GM18519 (cell line): Measurements from ENCODE around the gene FHIT.

Source experiments
- ATAC-seq: cut with Tn5 transposase; IDR thresholded peaks from one replicate; pipeline ENCODE4 v1.9.1; 2021; ENCODE audit warnings: mild to moderate bottlenecking, moderate library complexity; ENCODE audit not compliant: unreplicated experiment, low FRiP score

FHIT gene

DNA sequence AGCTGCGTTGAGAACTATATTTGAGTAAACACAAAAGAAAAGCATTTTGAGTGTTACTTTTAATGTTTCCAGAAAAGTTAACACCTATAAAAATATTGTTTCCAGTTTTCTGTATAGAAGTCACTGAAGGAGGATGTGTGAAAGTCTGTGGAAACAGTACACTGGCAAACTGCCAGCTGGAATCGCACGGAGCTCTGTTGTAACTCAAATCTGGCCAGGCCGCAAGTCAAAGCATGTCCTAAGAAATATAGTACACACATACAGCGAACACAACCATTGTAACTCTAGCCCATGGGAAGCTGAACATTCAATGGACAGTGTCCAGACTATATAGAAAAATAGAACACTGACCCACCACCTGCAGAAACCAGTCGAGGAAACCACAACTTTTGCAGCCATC is 657.2 kb downstream of the FHIT start:
- no peak for ATAC-seq

DNA sequence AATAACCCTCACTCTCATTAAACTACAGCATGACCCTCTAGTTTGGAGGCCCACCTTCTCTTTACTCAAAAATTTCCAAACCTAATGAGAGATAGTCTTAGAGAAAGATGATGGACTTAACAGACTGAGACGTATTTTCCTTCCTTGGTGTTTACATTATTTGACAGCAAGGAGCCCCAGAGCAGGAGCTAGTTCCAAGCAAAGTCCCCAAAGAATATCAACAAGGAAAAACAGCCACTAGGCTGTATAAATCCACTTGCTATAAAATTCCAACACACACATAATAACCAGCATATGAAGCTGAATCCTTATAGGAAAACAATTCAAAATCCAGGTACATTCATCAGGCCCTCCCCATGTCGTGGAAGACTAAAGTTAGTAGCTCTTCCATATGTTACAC is 660.0 kb downstream of the FHIT start:
- ATAC-seq, result no peak

DNA sequence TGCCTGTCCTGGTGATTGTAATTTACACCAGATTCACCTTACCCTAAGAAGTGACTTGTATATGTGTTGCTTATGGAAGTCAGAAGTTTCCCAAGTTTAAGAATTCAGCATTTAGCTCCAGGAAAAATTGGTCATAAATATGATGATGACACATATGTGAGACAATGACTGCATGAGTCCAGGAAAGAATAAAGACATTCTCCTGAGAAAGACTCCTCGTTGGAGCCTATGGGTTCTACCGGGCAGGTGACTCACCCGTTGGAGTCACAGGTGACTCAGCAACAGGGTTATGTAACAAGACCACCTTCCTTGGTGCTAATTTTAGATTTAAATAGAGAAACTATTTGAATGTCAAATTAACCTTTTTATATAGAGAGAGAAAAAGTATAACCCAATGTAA is 662.4 kb downstream of the FHIT start:
- ATAC-seq, result no peak

DNA sequence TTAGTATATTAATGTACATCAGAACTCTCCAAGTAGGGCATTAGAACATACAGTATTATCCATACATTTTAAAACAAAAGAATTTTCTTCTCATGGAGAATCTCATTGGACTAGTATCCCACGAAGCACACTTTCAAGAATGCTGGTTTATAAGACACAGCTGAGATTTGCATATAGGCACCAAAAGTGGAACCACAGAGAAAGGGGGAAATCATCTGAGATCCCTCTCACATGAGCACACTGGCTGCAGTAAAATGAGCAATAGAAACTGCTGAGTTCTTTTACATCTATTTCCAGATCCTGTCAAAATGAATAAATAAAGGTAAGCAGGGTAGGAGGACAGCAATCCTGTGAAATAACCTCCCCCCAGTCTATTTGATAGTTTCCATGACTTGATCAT is 665.3 kb downstream of the FHIT start:
- ATAC-seq, result no peak

DNA sequence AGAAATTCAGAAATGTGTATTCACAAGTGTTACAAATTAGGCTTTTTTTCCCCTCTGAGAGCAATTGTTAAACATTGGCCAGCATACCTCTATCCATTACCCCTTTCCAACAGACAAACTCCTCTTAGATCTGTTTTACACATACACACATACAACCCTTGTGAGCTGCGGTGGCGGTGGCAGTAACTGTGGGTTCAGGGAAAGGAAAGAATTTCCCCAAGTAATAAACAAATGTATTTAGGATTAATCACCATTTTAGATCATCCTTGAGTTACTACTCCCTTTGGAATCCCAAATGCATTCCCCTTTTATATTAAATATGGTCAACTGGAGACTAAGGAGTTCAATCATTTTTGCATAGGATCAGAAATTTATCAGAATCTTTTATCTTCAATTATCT is 667.0 kb downstream of the FHIT start:
- no peak for ATAC-seq

DNA sequence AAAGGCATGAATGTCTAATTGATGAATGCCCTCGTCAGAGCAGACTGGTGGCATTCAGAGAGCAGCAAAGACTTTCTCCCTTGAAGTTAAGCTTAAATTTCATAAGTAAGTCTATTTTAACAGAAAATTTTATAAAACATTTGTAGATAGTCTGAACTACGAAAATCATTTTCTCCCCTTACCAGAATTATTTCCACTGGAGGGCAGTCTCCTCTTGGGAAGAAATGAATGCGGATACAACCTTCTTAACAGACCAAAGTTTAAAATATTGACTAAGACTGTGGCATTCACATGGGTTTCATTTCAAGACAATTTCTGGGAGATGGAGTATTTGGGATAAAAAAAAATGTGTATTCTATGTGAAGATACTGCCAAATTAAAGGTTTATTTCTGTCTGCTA is 669.0 kb downstream of the FHIT start:
- ATAC-seq, result no peak

DNA sequence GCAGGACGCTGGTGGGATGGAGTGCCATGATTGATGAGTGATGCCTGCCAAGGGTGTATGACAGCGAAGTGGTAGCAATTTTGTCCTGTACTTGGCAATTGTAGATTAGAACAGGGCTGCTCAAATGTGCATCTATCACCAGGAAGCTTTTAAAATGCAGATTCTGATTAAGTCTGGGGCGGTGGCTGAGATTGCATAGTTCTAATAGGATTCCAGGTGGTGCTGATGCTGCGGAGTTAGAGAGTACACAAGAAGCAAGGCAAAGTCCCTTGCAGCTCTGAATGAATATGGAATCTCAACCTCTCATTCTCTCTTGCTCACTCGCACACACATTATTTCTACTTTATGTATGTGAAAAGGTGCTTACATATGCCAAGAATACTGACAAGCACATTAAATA is 670.4 kb downstream of the FHIT start:
- no peak for ATAC-seq

DNA sequence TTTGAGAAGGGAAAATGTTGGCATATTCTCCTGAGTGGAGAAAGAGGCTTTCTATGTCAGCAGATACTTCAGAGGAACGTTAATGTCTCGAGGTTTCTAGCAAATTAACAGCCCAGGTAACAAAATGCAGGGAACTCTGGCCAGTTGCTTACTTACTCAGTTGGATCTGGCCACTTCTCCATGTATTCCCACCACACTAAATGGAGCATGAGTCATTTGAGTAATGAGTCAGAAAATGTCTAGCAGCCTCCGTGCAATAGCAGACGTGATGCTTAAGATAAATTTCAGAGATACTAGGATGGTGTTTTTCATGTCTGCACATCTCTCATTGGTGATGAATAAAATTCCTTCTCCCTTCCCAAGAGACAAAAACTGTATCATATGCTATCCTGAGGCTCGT is 671.5 kb downstream of the FHIT start:
- ATAC-seq, result no peak

DNA sequence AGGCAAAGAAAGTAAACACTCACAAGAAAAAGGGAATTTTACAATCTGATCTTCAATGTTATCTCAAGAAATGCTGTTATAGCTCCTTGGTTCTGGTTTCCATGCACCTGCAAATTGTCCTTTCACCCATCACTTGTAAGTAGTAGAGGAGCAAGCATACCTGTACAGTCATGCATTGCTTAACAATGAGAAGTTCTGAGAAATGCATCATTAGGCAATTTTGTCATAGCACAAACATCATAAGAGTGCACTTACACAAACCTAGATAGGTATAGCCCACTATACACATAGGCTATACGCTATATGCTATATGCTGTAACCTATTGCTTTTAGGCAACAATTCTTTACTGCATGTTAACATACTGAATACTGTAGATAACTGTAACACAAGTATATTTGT is 672.3 kb downstream of the FHIT start:
- no peak for ATAC-seq

DNA sequence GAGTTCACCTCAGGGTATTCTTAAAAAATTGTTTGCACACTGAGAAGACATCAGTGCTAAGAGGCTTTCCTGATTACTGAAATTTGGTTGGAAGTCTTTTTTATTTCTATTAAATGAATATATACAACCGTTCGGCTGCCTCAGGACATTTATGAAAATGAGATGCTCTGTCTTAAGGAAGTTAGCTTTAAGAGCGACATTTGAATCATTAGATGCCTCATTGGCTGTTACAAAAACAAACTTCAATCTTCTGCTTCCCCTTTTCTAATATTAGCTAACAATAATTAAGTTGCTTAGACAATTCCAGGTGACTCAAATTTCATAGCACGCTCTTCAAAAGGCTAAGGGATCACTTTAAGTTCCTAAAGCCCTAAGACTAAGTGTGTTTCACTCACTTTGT is 673.7 kb downstream of the FHIT start:
- no peak for ATAC-seq

DNA sequence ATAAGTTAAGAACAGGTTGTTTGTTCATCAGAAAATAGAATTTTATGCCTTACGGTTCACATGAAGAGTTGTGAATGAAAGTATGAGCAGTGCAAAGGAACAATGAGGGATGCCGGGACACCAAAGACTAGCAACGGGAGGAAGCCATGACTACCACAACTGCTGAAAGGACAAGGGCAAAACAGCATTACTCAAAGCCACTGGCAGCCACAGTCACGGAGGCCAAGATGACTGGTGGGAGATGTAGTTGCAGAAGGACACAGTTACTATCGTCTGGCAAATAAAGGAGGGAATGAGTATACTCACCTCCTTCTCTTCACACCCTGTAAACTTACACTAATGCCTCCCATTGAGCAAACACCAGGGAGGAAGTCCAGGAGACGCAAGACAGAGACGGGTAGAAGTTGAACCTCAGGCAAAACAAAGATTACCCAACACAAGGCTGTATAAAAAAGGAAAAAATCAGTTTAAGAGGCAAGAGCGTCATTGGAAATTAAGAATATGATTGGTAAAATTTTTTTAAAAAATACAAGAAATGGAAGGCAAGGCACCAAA is 675.5 kb downstream of the FHIT start:
- no peak for ATAC-seq

DNA sequence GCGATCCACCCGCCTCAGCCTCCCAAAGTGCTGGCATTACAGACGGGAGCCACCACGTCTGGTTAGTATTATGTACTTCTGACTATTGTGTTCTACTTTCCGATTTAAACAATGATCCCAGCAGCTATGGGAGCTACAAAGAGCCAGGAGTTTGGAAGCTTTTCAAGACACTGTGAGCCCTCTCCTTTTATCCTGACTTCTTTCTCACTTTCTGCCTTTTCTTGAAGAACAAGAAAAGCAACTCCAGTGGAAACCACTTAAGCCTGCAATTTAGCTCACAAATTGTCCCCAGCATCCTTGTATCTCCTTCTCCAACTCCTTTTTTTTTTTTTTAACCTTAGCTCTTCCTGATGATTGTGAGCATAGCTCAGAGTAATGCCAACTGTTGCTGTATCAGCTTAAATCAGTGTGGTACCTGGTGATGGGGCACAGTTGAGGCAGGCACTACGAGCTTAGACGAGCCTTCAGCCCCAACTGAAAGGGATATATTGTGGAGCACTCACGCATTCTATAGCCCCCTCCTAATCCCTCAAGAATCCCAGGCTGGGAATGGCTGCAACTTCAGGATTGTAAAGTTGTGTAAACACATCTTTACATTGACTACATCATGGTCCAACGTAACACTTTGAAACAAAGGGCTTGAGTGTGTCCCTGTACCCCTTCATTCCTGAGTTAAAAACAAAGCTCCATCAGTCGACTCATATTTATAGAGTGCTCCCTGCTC is 677.0 kb downstream of the FHIT start:
- ATAC-seq, result no peak

DNA sequence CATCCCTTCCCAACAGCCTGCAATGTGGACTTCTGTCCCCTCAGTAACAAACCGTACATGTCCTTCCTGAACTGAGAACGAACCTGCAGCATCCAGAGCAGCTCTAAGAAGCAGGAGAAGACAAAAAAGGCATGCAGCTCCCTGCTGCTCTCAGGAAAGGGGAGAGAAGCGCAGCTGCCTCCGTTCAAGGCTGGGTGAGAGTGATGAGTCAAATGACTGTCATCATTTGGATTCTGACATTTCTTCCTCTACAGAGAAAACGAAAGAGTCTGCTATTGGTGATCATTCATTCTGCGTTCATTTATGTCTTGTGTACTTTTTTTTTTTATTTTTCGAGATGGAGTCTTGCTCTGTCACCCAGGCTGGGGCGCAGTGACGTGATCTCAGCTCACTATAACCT is 677.8 kb downstream of the FHIT start:
- ATAC-seq, result no peak

DNA sequence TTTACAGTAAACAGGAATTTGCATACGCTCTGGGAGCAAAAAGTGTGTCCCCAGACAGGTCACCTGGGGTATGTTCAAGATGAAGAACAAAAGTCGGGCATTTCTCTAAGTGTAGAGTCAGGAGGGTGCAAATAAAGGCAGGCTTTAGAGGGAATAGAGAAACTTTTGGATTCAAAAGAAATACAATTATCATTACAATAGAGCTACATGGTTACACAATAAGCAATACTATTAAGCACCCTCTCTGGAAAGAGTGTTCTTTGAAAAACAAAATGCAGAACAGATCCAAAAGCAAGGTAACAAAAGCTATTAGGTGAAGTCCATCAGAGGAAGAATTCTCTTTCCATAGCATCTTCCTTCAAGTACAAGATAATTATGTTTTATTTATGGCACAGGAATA is 679.7 kb downstream of the FHIT start:
- ATAC-seq, result no peak

DNA sequence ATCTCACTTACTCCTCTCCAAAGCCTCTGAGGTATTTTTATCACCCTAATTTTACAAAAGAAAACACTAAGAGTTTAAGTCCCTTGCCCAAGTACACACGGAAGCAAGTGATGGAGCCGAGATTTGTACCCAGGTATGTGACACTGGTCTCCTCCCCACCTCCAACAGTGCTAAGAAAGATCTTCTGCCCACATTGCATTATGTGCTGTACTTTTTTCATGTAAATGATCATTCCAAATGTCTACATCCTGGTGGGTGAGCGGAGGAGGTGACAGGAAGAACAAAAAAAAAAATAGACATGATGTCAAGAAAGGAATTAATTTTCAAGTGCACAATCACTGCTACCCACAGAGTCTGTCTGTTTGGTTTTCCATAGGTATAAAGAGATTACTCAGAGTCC is 694.1 kb downstream of the FHIT start:
- no peak for ATAC-seq

DNA sequence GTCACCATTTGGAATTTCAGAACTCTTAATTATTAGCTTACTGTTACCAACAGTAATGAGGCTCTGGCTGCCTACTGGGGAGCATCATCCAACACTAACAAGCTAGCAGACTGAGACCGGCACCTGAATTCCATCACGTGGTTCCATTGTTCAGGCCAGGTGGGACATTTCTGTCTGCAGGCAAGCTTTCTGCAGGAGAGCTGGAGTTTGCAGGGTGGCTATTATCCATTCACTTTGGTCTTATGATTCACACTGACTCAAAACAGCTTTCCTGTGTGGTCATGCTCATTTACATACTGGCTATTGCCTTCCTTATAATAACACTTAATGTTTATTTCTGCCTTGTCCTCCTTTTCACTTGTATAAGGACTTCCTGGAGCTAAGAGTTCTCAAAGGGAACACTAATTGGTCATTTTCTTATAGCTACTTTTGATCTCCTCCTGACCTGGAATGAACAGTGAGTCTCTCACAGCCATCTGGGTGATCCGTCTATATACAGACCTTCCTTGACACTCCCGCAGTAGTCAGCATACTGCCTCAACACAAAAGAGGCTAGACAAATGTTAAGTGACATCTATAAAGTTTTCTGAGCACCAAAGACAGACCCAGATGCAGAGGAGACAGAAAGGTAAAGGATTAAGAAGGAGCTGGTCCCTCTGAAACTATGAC is 695.4 kb downstream of the FHIT start:
- ATAC-seq, result peak; percentile 81

DNA sequence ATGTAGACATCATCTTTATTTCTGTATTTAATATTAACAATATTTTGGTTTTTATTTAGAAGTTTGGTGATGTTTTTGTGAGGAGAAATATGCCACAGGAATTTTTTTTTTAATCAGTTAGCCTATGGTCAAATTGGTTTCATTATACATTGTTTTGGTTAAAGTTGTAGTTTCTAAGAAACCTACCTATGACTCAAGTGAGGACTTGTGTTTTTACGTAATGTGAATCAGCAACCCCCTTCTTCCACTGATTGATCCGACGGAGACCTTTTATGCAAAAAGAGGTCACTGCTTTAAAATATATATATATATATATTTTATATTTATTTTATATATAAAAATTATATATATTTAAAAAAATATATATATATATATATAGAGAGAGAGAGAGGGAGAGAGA is 698.1 kb downstream of the FHIT start:
- ATAC-seq, result peak; percentile 45

DNA sequence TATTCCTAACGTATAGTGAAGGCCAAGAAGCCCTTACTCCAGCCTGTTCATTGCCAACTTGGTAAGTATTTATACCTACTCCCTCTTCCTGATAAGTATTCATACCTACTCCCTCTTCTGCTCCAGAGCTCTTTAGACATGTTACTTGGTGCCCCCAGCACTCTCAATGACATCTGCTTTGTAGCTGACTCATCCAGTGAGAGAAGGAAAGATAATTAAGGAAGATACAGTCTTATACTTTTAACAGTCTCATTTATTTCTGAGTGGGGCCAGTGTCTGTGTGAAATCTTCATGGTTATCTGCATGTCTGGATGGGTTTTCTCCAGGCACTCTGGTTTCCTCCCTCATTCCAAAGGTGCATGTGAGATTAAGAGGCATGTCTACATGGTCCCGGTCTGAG is 698.7 kb downstream of the FHIT start:
- ATAC-seq, result no peak

DNA sequence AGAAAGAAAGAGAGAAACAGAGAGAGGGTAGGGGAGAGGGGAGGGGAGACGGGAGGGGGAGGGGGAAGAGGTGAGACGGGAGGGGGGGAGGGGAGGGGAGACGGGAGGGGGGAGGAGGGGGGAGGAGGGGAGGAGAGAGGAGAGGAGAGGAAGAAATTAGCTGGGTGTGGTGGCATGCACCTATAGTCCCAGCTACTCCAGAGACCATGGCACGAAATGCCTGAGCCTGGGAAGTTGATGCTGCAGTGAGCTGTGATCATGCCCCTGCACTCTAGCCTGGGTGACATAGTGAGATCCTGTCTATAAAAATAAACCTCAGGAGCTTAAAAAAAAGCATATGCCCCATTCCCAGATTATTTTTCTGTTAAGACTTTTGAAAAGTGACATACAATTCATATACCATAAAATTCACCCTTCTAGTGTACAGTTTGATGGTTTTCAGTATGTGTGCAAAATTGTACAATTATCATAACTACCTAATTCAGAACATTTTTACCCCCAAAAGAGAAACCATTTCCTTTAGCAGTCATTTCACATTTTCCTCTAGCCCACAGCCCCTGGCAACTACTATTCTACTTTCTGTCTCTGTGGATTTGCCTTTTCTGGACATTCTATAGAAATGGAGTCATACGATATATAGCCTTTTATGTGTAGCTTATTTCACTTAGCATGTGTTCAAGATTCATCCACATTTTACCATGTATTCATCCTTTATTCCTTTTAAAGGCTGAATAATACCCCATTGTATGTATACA is 699.6 kb downstream of the FHIT start:
- ATAC-seq, result no peak

DNA sequence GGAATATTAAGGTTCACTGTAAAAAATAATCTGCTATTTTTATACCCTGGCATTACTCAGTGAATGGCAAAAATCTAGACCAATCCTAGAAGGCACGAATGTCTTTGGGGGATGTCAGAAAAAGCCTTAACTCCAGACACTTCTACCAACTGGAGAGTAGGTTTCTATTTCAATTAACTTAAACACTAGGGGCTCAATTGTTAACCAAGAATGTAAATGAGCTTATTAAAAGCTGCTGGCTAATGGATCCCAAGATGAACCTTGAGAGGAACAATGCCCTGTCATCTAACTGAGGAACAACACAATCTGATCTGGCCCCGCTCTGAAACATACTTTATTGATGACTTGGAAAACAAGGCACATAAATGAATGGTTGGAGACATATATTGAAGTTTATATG is 701.4 kb downstream of the FHIT start:
- ATAC-seq, result no peak

DNA sequence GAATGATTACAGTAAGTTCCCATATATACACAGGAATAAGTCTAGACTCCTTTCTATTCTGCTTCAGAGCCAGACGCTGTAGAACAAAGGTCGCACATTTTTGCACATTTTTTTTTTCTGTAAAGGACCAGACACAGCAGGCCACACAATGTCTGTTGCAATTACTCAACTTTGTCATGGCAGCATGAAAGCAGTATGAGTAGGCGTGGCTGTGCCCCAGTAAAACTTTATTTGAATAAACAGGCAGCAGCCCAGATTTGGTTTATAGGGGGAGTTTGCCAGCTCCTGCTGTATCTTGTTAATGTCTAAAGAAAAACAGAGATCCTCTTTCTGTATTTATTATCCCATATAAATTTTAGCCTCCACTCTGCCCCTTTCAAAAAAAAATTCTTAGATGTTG is 708.3 kb downstream of the FHIT start:
- ATAC-seq, result no peak
